Ramos (cell line): ENCODE measurements around the gene SORCS2.

Source experiments
- in situ Hi-C: fragments of 300-500 bp; cut with MboI; formaldehyde crosslinking; loops from one replicate; pipeline ENCODE4 v1.14.3; 2022; ENCODE audit warnings: low sequenced_read_pairs; ENCODE audit not compliant: unreplicated experiment

SORCS2 gene

GRCh38 chr4:7430368-7430964, 238.1 kb downstream of the SORCS2 start:
- in situ Hi-C loops, result no loop called here

DNA sequence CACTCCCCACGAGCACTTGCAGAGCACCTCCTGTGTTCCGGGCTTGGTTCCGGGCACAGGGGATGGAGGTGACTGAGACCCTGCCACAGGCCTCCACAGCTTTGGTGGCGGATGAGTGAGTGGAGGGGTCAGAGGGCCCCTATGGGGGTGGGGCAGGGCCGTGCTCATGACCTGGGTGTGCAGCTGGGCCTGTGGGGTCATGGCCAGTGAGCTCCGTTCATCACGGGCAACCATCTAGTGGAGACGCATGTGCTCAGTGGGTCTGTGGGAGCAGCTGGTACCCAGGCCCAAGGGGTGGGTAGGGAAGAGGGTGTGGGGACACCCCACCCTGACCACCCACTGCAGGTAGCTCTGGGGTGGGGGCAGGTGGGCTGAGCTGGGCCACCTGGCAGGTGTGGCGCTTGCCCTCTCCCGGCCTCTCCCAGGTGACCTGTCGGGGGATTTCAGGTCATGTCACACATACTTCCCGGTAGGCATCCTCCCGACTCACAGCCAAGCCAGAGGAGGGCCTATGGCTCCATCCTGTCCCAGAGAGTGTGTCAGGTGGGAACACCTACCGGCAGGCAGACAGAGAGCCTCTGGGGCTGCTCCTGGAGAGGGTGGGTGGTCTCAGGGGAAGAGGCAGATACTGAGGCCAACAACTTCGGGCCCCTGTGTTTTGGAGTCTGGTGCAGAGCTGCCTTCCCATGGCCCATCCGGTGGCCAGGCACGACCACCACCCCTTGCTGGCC, 238.8 kb downstream of the SORCS2 start:
- in situ Hi-C loops, result no loop called here

GRCh38 chr4:7431696-7432530, 239.6 kb downstream of the SORCS2 start:
- in situ Hi-C loops, result no loop called here

DNA sequence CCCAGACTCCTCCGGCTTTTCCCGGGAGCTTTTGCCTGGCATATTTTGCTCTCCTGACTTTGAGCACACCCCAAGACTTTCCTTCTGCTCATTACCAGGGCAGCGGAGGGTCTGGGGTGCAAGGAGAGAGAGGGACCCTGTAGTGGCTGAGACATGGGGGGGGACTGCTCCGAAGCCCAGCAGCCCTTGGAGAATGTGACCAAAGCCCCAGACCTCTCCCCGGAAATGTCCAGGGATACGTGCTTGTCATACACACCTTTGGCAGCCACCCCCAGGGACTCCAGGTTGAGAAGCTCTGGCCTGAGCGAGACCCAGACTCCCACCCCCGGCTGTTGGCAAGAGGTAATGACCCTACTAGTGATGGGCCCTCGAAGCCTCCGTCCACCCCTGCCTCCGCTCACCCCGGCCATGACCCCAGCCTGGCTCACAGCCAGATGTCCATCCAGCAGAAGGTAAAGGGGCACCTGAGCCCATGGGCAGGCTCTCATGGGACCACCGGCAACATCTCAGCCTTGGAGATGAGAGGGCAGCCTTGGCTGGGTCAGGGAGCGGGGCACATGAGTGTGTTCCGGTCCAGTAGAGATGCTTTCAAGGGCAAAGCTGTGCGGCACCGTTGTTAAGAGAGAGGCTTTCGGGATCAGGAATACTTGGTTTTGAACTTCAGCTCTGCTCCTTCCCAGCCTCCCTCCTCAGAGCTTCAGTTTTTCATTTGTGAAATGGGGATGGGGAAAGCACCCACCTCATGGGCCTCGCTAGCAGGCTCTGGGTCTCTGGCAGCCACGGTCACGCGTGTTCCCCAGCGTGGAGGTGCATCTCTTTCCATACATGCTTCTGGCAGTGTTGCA, 240.4 kb downstream of the SORCS2 start:
- in situ Hi-C loops, result no loop called here

DNA sequence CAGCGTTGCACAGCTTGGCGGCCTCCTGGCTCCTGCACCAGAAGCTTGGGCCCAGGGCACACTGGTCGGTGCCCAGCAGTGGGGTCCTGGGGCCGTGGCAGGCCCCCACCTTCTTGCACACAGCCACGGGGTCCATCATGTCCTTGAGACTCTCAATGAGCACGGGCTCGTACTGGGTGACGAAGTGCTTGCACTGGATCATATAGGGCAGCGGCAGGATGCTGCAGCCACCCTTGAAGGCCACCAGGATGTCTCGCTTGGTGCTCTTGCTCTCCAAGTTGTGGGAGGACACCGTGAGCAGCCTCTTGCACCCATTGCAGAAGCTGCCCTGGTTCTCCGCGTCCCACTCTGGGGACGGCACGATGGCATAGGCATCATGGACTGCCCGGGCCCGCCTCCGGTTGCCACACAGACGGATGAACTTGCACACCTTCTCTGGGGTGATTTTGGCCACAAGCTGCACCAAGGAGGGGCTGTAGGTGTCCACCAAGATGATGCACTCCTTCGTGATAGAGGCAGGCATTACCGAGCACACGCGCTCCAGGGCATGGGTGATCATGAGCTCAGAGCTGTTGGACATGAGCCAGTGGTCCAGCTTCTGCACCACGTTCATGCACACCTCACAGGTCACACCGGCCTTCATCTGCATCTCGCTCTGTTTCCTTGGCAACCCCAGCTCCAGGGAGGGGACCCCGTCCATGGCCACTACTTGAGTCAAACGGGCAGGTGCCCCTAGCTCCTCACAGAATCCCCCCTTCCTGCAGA, 241.2 kb downstream of the SORCS2 start:
- in situ Hi-C loops, result no loop called here

DNA sequence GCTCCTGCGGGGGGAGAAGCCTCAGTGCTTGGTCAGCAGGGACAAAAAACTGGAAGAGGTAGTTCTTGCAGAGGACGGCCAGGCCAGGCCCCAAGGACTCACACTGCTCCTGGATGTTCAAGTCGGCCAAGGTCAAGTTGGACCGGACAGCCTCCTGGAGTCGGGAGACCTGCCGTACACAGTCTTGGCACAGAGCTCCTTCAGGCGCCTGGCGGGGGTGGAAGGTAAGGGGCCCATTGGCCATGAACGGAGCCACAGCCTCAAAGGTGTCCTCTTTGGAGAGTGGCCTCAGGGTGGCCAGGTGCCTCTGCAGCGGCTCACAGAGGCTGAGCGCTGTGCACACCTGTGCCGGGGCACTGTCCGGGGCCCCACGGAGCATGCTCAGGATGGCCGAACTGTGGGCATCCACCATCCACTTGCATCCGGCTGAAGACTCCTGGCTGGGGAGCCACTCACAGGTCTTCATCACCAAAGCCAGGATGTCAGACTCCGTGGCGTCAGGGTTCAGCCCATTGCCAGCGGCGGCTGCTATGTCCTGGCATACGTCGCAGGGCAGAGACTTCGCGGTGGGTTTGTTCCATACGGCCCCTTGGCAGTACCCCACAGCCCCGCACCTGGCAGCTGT, 241.9 kb downstream of the SORCS2 start:
- in situ Hi-C loops, result no loop called here

GRCh38 chr4:7434766-7435150, 242.4 kb downstream of the SORCS2 start, which contains the start of gene PSAPL1:
Gene PSAPL1, minus strand, starts transcription at chr4:7434930. Its CDS starts 51 bp downstream, at chr4:7434879.
- in situ Hi-C loops, result no loop called here

DNA sequence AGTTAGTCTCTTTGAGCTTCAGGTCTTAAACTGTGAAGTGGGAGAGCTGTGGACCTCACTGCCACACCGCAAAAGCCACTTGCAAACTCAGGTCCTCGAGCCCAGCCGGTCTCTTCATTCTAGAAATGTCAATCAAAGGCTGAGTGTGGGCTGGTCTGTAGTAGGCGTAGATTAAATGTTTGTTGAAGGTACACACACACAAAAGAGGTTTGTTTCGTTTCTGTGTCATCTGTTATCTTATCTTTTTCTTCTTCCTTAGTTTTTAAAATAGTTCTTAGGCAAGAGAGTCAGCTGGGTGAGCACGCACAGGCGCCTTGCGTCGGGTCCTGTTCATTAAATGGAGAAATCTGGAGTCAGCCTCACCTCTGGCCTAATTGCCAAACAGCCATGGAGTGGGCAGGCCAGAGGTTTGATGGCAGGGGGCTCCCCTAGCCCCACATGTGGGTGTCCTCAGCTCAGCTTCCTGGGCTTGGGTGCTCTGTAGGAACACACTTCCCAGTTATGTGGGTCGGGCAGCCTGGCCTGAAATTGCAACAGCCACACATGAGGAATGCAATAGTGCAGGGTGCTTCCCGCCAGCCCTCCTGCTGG, 243.2 kb downstream of the SORCS2 start:
- in situ Hi-C loops, result no loop called here

GRCh38 chr4:7436256-7436655, 243.9 kb downstream of the SORCS2 start:
- in situ Hi-C loops, result no loop called here

DNA sequence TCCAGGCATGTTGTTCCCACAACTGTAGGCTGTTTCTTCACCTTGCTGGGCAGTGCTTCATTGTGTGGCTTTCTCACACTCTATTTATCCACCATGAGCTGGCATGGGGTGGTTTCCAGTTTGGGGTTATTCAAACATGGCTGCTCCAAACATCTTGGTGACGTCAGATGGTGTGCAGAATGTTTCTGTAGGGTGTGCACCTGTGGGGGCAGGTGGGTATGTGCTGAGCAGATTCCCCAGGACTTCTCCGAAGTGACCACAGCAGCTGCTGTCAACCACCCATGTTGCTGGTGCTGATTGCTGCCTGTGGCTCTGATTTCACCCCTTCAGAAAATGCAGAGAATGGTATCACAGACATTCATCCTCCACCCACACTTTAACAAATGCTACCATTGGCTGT, 247.4 kb downstream of the SORCS2 start:
- in situ Hi-C loops, result no loop called here

GRCh38 chr4:7441201-7441600, 248.9 kb downstream of the SORCS2 start:
- in situ Hi-C loops, result no loop called here

GRCh38 chr4:7442574-7443162, 250.3 kb downstream of the SORCS2 start:
- in situ Hi-C loops, result no loop called here

- in situ Hi-C loops, result no loop called here
Measured at GRCh38 chr4:7444314-7444713, 252.0 kb downstream of the SORCS2 start.

DNA sequence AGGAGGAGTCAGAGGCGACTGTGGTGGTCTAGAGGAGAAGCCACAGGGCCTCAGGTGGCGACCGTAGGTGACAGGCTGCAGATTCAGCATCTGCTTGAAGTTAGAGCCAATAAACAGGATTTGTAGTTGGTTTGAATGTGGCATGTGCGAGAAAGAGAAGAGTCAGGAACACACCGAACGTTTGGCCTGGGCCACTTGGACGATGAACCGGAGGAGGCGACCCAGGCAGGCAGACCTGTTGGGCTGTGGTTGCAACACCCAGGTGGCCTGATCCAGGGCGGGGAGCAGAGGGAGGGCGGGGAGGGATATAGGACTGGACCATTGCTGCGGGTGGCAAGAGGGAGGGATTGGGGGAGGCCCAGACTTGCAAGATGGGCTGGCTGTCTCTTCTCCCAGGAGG, 252.4 kb downstream of the SORCS2 start:
- in situ Hi-C loops, result no loop called here

- in situ Hi-C loops, result no loop called here
Measured at GRCh38 chr4:7447236-7447635, 254.9 kb downstream of the SORCS2 start.

DNA sequence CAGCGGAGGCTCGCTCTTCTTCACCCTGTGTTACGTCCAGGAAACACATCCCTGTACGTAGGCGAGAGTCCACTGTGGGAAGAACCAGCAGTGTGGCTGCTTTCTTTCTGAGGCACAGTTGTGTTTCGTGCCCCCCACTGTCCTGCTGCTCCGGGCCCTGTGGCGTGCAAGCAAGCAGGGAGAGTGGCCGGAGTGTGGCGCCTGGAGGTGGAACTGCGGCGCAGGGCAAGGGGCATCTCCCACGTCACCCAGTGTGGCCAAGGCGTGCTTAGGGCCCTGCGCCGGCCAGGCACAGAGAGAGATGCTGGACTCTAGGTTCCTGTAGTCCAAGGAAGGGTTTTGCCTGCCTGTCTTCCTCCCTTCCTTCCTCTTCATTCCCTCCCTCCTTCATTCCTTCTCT, 255.7 kb downstream of the SORCS2 start:
- in situ Hi-C loops, result no loop called here

GRCh38 chr4:7450775-7451433, 258.6 kb downstream of the SORCS2 start:
- in situ Hi-C loops, result no loop called here

DNA sequence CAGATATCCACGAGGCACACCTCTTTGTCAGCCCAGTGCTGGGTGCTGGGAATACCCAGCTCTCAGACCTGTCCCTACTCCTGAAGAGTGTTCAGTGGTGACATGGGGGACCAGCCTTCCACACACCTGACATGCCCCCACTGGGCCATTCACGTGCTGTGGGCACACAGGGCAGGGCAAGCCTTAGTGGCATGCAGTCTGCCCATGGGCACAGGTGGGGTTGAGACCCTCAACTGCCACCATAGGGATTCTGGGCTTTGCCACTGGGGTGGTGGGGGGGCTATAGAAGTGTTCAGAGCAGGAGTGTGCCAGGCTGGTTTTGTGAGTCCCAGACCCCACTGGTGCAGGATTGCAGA, 259.1 kb downstream of the SORCS2 start:
- in situ Hi-C loops, result no loop called here
